ENCODE measurements around the gene RNASE9. TPM values are rescaled to one million over a fixed set of nuclear protein-coding genes. Genes with fewer than 3 reads are reported as not detected.

RNASE9 gene
- total RNA-seq, 2 donors from 2014 or later = not detected

DNA sequence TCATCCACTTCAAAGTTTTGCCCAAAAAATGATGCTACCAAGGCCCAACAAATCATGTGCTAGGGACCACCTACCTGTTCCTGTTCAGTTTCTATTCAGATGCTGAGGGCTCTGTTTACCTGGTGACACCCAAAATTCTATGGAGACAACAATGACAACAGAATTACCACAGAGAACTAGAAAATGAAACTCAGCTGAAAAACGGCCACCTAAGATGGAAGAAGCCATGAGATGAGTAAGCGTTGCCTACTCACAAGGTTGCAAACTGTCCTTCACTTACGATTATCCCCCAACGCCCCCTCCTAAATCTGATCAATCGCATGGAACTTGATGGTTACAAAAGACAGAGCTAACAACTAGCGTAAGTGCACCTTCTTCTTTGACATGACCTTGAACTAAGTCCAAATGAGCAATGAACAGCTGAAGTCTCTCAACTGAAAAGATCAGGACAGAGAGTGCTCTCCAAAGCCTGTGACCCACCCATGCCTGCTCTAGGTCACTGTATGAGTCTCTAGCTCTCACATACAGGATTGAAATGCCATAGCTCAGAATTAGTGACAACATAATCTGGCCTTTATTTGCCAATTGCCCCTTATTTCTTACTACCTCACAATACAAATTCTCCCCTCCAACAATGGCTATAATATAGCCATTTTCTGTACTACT is 26.8 kb upstream of the RNASE9 start, which contains the start of gene RNASE11:
TSS of gene RNASE11 (minus strand) at position 513 of the 666 bp plus-strand sequence.
- Histone ChIP-seq H3K4me3 (no peak within 1 kb of the TSS), H3K4me1 (no peaks in the 10 kb centered on the region), H3K27me3 (no peaks in the 10 kb centered on the region), H3K36me3 (replicated peaks in 1 of 2; ENCODE audit: insufficient read depth in 1 of 2, low read depth in 2 of 2) (no peaks in the 10 kb centered on the region), H3K27ac (no peak within 1 kb of the TSS), H3K9me3 (no peaks in the 10 kb centered on the region)
- TF ChIP-seq, protein P1, sequence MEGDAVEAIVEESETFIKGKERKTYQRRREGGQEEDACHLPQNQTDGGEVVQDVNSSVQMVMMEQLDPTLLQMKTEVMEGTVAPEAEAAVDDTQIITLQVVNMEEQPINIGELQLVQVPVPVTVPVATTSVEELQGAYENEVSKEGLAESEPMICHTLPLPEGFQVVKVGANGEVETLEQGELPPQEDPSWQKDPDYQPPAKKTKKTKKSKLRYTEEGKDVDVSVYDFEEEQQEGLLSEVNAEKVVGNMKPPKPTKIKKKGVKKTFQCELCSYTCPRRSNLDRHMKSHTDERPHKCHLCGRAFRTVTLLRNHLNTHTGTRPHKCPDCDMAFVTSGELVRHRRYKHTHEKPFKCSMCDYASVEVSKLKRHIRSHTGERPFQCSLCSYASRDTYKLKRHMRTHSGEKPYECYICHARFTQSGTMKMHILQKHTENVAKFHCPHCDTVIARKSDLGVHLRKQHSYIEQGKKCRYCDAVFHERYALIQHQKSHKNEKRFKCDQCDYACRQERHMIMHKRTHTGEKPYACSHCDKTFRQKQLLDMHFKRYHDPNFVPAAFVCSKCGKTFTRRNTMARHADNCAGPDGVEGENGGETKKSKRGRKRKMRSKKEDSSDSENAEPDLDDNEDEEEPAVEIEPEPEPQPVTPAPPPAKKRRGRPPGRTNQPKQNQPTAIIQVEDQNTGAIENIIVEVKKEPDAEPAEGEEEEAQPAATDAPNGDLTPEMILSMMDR (IDR thresholded peaks at IDR 0.05) = no peak
- no peak for TF ChIP-seq POLR2A (IDR thresholded peaks at IDR 0.05)
- no peak for ATAC-seq
- DNase-seq = no peak
- intact Hi-C loops (cut with DNase I) = no loop called here
- WGBS, 2 donors = 48 to 57% methylated on average over 6 of the region's 6 CpGs

DNA sequence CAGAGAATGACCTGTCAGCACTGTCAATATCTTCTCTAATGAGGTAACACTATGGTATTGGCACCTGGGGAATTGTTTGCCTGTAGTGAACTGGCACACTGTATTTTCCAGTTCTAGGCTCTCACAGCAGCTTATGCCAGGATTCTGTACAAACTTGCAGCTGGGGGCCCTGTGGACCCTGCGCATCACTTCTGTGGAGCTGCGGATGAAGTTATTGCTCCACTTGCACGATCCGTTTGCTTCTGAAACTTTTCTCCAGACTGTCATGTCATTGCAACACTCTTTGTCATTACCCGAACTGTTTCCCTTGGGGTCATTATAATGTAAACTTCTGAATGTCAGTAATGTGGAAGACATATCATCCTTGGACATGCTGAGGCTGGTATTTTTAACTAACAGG is 23.1 kb upstream of the RNASE9 start:
- TF ChIP-seq, protein P1 (IDR thresholded peaks at IDR 0.05) = no peak
- no peak for TF ChIP-seq POLR2A (IDR thresholded peaks at IDR 0.05)
- intact Hi-C loops (cut with DNase I) = no loop called here
- Histone ChIP-seq H3K9me3 (no peaks in the 10 kb centered on the region), H3K4me1 (no peaks in the 10 kb centered on the region), H3K27ac (no peak overlapping the region), H3K4me3 (no peak overlapping the region), H3K36me3 (replicated peaks in 1 of 2; ENCODE audit: insufficient read depth in 1 of 2, low read depth in 2 of 2) (no peaks in the 10 kb centered on the region), H3K27me3 (no peaks in the 10 kb centered on the region)
- ATAC-seq (no peak), DNase-seq (no peak)
- 64 to 69% methylated on average over 5 of the region's 5 CpGs for WGBS, 2 donors

DNA sequence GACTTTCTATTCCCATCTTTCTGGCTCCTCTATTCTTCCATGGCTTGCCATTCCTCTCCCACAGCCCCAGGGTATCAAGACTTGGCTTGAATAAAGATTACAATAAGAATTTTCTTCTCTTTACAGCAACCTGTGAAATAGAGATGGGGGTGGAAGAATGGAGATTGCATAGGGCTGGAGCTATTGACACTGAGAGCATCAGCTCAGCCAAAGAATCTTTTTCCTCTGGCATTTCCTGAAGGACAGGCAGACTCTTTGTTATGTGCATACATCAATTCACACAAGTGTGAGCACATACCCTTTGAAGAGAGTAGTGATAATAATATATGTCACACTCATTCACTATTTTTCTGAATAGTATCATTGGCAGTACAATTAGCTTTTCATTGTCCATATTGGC is 22.3 kb upstream of the RNASE9 start:
- no peak overlapping the region for H3K4me3 ChIP-seq
- intact Hi-C loops (cut with DNase I) = no loop called here
- H3K27me3 ChIP-seq = no peaks in the 10 kb centered on the region
- no peak for ATAC-seq
- H3K4me1 ChIP-seq = no peaks in the 10 kb centered on the region
- H3K9me3 ChIP-seq = no peaks in the 10 kb centered on the region
- no peaks in the 10 kb centered on the region for H3K36me3 ChIP-seq (replicated peaks in 1 of 2; ENCODE audit: insufficient read depth in 1 of 2, low read depth in 2 of 2)
- DNase-seq = no peak
- H3K27ac ChIP-seq = no peak overlapping the region
- TF ChIP-seq, protein P1 (IDR thresholded peaks at IDR 0.05) = no peak

DNA sequence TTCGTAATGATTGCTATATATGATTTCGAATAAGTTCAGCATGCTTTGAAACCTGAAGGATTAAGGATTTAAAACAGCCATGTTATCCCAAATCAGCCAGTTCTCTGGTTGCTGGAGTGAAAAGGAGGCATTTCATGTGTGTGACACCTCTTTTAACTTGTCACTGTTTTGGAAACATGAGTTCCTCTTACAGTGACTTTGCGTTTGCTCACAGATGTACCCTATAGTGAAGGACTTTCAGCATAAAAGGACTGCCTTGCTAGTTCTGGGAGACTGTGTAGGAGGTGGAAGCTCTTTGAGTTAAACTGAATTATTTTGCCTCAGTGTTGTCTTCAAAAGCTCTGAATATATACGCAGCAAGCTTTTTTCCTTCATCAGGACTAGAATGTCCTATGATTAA is 19.4 kb upstream of the RNASE9 start:
- ATAC-seq = no peak
- Histone ChIP-seq H3K9me3 (no peaks in the 10 kb centered on the region), H3K27ac (no peak overlapping the region), H3K4me3 (no peak overlapping the region), H3K36me3 (replicated peaks in 1 of 2; ENCODE audit: insufficient read depth in 1 of 2, low read depth in 2 of 2) (no peaks in the 10 kb centered on the region), H3K4me1 (no peaks in the 10 kb centered on the region), H3K27me3 (no peaks in the 10 kb centered on the region)
- WGBS, 2 donors = 64 to 77% methylated on average over 4 of the region's 4 CpGs
- intact Hi-C loops (cut with DNase I) = no loop called here
- DNase-seq = no peak
- TF ChIP-seq, protein P1 (IDR thresholded peaks at IDR 0.05) = no peak
- TF ChIP-seq POLR2A (IDR thresholded peaks at IDR 0.05) = no peak

Measured in body of pancreas (tissue), 4 donors.